GM21390 (cell line): Measurements from ENCODE around the gene SP100.
"Not testable (repeated sequence)": the region's sequence is repeated elsewhere in the genome, so short reads cannot be mapped to it uniquely, and the experiment has no call there.

Experiments used
- ATAC-seq: cut with Tn5 transposase; IDR thresholded peaks from one replicate; pipeline ENCODE4 v1.9.1; 2021; ENCODE audit not compliant: unreplicated experiment

SP100 gene

DNA sequence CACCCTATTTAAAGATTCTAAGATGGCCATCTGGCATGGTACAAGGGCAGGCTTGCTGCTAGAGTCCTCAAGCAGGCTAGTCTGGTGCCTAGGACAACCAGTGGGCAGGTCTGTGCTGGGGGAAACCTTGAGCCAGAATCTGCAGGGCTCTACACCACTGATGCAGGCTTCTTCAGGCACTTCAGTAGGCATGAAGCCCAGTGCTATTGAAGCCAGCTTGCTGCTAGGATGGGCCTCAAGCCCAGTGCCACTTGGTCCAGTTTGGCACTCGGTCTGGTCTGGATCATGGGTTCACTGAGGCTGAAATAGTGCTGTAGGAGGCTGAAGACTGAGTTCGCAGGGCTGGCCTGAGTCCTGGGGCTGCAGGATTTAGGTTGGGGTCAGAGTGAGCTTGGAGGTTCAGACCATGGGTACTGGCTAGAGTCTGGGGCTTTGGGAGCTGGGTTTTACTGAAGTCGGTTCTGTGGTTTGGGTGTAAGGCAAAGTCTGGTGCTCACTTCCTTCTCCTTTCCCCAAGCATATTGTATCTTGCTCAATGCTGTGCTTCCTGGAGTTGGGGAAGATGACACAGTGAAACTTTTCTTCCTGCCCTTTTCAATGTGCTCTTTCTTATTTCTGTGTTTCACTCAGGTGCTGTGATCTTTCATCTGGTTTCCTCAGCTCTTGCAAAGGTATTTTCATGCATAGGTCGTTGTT lies 41.2 kb downstream of the SP100 start:
- ATAC-seq = no peak

GRCh38 chr2:230457793-230458192 lies 41.8 kb downstream of the SP100 start:
- no peak for ATAC-seq

DNA sequence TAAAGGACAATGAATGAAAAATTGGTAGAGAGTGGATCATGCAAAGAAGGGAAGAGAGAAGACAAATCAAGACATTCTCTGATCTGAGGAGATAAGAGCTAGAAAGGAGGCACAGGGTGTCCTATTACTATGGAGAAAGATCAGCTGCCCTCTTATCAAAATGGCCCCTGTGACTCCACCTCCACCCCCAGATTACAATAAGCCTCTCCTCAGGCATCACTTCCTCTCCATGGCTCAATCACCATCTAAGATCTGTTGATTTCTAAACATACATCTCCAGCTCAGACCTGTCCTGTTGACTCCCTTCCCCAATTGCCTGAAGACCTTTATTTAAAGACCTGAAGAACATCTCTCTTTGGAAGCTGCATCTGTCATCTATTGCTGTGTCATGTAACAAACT lies 43.2 kb downstream of the SP100 start:
- ATAC-seq = no peak

DNA sequence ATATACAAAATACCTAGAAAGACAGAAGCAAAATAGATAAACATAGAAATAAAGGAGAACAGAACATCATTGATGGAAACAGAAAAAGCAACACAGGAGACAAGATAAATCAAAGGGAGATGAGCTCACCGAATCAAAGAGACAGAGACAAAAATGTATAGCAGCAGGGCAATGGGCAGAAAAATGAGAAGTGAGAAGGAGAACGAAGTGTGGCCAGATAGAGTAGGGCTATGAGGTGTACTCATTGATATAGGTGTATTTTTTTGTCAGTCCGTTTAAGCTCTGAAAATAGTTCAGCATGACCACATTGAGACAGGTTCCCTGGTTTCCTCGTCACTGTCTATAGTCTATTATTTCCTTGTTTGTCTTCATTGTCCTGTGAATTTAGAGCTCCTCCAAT lies 55.1 kb downstream of the SP100 start:
- ATAC-seq = peak; percentile 55

DNA sequence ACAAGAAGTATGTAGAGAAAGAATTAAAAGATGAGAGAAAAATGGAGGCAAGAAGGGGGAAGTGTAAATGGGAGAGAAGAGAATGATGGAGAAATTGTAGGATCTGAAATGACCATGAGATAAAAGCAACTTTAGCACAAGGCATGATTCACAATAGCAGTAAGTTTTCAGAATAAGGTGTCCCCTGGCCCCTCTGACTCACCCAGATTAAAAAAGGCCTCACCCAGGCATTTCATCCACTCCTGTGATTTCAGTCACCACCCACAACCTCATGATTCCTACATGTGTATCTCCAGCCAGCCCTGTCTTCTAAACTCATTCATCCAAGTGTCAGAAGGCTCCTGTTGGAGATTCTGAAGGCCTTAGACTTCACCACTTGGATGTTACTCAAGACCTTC lies 56.6 kb downstream of the SP100 start:
- ATAC-seq = peak; percentile 54

DNA sequence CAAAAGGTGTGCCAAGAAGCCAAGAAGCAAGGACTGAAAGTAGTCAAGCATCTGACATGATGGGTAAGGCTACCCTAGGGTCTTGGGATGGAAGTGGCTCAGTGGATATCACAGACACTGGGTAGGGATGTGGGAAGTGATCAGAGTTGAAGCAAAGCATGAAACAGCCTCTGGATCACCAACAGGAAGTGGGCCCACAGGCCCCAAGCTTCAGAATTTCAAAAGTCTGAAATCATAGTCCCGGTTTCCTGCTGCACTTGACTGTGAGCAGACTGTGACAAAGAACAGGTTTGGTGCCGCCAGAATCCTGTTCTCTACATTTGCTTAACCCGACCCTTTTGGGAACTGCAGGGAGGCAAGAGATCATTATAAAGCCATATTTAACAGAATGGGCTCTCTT lies 57.4 kb downstream of the SP100 start:
- no peak for ATAC-seq

DNA sequence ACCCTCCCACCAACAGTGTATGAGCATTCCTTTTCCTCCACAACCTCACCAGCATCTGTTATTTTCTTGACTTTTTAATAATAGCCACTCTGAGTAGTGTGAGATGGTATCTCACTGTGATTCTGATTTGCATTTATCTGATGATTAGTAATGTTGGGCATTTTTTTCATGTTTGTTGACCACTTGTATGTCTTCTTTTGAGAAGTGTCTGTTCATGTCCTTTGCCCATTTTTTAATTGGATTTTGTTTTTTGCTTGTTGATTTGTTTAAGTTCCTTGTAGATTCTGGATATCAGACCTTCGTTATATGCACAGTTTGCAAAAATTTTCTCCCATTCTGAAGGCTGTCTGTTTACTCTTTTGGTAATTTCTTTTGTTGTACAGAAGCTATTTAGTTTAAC lies 59.1 kb downstream of the SP100 start:
- ATAC-seq = no peak

DNA sequence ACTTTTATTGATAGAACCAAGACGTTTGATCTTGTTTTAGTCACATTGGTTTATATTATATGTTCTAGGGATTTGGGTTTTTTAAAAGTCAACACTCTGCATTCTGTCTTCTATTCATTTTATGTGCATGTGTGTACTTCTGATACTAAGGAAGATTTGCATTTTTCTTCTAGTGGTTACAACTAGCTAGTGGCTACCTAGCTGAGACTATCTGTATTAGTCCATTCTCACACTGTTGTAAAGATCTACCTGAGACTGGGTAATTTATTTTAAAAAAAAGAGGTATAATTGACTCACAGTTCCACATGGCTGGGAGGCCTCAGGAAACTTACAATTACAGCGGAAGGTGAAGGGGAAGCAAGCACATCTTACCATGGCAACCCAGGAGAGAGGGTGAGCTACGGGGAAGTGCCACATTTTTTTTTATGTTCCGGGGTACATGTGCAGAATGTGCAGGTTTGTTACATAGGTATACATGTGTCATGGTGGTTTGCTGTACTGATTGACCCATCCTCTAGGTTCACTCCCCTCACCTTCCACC lies 69.9 kb downstream of the SP100 start:
- ATAC-seq = no peak

- not testable (repeated sequence) for ATAC-seq
Observed at GRCh38 chr2:230491219-230491618, 75.2 kb downstream of the SP100 start.

DNA sequence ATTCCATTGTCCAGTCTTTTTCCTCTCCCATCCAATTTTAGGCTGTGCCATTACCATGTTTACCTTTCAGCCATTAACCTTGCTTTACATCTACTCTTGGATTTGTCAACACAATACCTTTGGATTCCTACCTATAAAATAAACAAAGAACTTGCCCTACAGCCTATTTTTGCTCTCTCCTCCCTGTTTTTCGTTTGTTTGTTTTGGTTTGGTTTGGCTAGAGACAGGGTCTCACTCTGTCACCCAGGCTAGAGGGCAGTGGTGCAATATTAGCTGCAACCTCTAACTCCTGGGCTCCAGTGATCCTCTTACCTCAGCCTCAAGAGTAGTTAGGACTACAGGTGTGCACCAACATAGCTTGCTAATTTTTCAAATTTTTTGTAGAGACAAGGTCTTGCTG lies 76.1 kb downstream of the SP100 start:
- no peak for ATAC-seq

- ATAC-seq = no peak
Observed at GRCh38 chr2:230494980-230495379, 79.0 kb downstream of the SP100 start.

DNA sequence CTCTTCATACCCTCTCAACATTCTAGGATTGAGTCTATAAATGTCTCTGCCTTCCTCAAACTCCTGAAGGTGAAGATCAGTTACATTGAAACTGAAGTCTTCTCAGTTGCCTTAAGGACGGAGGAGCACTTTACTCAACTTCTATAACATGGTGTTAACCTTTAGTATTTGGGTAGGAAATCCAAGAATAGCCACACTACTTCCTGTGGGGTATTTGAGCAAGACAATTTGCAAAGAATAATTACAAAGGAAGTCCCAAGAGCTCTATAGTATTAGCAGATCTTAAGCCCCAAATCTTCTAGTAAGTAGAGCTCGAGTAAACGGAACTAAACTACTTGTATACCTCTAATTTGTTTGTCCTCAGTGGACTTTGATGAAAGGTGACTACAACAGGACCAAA lies 80.9 kb downstream of the SP100 start:
- ATAC-seq = no peak

GRCh38 chr2:230498506-230499107 lies 82.6 kb downstream of the SP100 start:
- ATAC-seq = no peak

DNA sequence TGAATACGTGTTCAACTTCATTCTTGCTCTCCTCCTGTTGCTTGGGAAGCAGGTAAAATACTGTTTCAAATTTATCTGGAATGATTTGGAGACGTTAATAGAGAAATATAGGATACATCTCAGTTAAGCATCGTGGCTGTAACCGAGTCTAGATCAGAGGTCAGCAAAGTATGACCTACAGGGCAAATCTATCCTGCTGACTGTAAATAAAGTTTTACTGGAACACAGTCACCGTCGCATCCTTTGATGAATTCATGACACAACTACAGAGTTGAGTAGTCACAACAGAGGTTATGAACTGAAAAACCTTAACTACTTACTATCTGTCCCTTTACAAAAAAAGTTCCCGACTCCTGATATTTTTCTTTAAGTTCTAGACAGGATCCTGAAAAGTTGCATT lies 86.6 kb downstream of the SP100 start:
- no peak for ATAC-seq

GRCh38 chr2:230503798-230504197 lies 87.8 kb downstream of the SP100 start:
- no peak for ATAC-seq

GRCh38 chr2:230505162-230505561 lies 89.2 kb downstream of the SP100 start:
- ATAC-seq = peak; percentile 90

DNA sequence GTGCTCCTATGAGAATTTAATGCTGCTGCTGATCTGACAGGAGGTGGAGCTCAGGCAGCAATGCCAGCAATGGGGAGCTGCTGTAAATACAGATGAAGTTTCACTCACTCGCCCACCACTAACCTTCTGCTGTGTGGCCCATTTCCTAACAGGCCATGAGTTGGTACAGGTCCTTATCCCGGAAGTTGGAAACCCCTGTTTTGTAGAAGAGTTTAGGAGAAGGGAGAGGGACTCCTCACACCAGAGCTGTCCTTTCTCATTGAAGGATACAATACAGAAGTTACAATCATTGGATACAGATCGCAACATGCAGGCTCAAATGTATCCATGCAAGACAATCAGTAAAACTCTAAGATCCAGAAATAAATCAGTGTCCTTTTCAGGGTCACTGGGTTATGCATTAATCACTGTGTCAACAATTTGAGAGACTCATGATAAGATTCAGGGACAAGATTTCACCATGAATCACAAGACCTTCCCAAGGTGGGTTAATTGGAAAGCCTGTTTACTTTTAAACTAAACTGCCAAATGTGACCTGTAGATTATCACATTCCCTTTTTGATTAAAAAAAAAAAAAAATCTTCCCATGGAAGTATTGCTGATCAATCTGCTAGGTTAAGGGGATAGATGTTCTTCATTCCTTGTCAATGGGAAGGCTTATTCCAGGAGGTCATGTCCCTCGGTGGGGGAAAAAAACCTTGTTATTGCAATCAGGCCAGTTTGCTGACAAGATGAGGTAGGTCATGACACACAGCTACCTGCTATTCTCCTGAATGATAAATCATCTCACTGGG lies 97.2 kb downstream of the SP100 start:
- no peak for ATAC-seq

DNA sequence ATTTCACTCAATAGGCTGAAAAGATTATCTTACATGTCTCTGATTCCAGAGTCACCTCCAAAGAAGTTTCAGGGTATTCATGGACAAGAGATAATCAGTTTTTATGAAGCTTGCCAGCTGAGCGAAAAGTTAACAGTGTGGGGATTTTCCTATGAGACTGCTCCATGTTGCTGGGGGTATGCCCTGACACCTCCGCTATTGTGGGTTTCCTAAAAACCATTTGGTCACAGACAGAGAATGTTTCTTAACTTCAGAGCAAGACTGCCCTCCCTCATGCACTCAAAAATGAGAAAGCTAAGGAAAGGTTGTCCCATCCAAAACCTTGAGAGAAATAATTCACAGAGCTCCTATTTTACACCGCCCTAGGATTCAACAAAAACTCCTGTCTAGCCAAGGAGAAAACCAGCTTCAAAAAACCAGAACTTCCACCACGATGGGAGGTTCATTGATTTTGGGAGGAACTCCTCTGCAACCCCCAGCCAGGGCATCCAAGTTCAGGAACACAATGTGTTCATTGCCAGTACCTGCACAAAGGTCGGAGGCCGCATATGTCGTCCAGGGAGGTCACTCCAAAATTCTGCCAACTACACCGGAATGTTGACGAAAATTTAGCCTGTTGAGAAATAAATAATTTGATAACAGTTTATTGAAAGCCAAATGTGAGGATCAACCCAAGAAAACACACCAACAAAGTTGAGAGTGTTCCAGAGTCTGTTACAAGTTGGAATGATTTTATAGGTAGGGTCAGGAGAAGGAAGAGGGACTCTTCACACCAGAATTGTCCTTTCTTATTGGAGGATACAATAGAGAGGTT lies 104.3 kb downstream of the SP100 start:
- no peak for ATAC-seq

DNA sequence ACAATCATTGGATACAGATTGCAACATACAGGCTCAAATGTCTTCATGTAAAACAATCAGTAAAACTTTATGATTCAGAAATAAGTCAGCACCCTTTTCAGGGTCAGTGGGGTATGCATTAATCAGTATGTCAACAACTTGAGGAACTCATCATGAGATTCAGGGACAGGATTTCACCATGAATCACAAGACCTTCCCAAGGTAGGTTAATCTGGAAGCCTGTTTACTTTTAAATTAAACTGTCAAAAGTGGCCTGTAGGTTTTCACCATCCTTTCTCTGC lies 104.8 kb downstream of the SP100 start:
- no peak for ATAC-seq

DNA sequence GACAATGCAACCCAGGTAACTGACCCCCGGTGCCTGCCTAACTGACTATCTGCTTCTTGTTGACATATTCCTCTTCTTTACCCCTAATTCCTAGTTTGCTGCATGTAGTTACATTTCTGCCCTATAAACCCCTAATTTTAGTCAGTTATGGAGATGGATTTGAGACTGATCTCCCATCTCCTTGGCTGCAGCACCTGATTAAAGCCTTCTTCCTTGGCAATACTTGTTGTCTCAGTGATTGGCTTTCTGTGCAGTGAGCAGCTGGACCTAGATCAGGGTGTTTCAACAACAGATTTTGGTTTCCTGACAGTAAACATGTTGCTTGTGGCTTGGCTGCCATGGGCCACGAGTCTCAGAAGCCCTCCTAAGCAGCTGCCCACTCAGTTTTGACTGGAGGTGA lies 105.4 kb downstream of the SP100 start:
- no peak for ATAC-seq

DNA sequence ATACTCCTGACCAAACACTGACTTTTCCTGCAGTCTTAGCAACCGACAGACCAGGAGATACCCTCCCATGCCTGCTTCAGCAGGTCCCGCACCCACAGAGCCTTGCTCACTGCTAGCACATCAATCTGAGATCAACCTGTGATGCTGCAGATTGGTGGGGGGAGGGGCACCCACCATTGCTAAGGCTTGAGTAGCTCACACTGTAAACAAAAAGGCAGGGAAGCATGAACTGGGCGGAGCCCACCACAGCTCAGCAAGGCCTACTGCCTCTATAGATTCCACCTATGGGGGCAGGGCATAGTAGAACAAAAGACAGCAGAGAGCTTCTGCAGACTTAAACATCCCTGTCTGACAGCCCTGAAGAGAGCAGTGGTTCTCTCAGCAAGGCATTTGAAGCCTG lies 109.7 kb downstream of the SP100 start:
- ATAC-seq = no peak
